HepG2 (cell line): ENCODE results near the gene SLC34A3. TPM values are rescaled to one million over a fixed set of nuclear protein-coding genes. Genes with fewer than 3 reads are reported as not detected.

Experiments
- ATAC-seq: fragments of 200-7000 bp; cut with Tn5 transposase; 3 replicates; pipeline ENCODE4 v1.9.1; 2020; ENCODE audit warnings: mild to moderate bottlenecking, moderate library complexity
- BruUV-seq: library from RNA; stranded (reverse); fragments of 400-500 nt; replicated peaks from 2 replicates; lab custom pipeline; 2021; lab: Mats Ljungman, UMichigan
- CTCF ChIA-PET: fragments of 300-600 bp; formaldehyde crosslinking; extraction: SDS; loops from one replicate; lab custom pipeline; 2021; ENCODE audit warnings: low total read pairs, inconsistent platforms, low intra/inter-chr PET ratio; lab: Yijun Ruan, JAX
- POLR2A ChIA-PET: fragments of 350-600 bp; sonication (Branson Sonifier 250); formaldehyde crosslinking; loops from one replicate; lab custom pipeline; 2020; ENCODE audit warnings: antibody characterized with exemption, inconsistent platforms; lab: Yijun Ruan, JAX
- DNase-seq: peaks from one replicate; pipeline ENCODE4 v3.0.0-alpha.2; 2015; ENCODE audit warnings: low spot score
- FAIRE-seq: peaks from 3 replicates; lab custom pipeline; 2011; peaks lifted over from hg19 to GRCh38; lab: Jason Lieb, UNC
- H2AFZ ChIP-seq: one replicate; pipeline ENCODE4 v1.6.1; 2011; ENCODE audit warnings: low read length, inconsistent platforms
- H3K27ac ChIP-seq: fragments of 300-600 bp; 3 replicates; pipeline ENCODE4 v1.8.0; 2011; ENCODE audit warnings: mixed run types, mild to moderate bottlenecking, mixed read lengths, low read length, inconsistent platforms; ENCODE audit not compliant: insufficient read depth; ENCODE audit errors: extremely low read length
- H3K27me3 ChIP-seq, 2 experiments: fragments of 200-600 bp in 1 of 2; 2 replicates in 1 of 2; 3 replicates in 1 of 2; pipeline versions ENCODE4 v1.6.0 to v1.8.0; 2011; ENCODE audit warnings: low read length in 2 of 2, mild to moderate bottlenecking in 2 of 2, moderate library complexity in 2 of 2, inconsistent platforms in 1 of 2; ENCODE audit not compliant: insufficient read depth in 2 of 2, control insufficient read depth in 1 of 2
- H3K36me3 ChIP-seq, 2 experiments: fragments of 200-600 bp in 1 of 2; replicated peaks in 1 of 2; 2 replicates in 1 of 2; 3 replicates in 1 of 2; pipeline versions ENCODE4 v1.5.1 to v1.8.0; 2011; ENCODE audit warnings: low read length in 2 of 2, inconsistent platforms in 1 of 2; ENCODE audit not compliant: insufficient read depth in 2 of 2, control insufficient read depth in 1 of 2
- H3K4me1 ChIP-seq: 2 replicates; pipeline ENCODE4 v1.5.1; 2012; ENCODE audit warnings: low read length, inconsistent platforms; ENCODE audit not compliant: insufficient read depth
- H3K4me2 ChIP-seq: 2 replicates; pipeline ENCODE4 v1.6.0; 2011; ENCODE audit warnings: low read depth, low read length, inconsistent platforms
- H3K4me3 ChIP-seq, 3 experiments: fragments of 200-600 bp in 1 of 3; sonication (generic), shearing (Covaris generic) in 1 of 3; replicated peaks in 1 of 3; 2 replicates each; pipeline ENCODE4 v1.5.1; 2011 to 2016; ENCODE audit warnings: low read length in 3 of 3, inconsistent platforms in 2 of 3, low read depth in 2 of 3, mild to moderate bottlenecking in 2 of 3, control low read depth in 1 of 3, mixed read lengths in 1 of 3; ENCODE audit not compliant: insufficient read depth in 1 of 3
- H3K79me2 ChIP-seq: one replicate; pipeline ENCODE4 v1.6.1; 2011; ENCODE audit warnings: low read length, inconsistent platforms; ENCODE audit not compliant: insufficient read depth
- H3K9ac ChIP-seq: 2 replicates; pipeline ENCODE4 v1.6.0; 2011; ENCODE audit warnings: mild to moderate bottlenecking, low read depth, low read length, inconsistent platforms; ENCODE audit not compliant: insufficient read depth
- H3K9me3 ChIP-seq: 2 replicates; pipeline ENCODE4 v1.5.1; 2012; ENCODE audit warnings: mild to moderate bottlenecking, low read length
- H4K20me1 ChIP-seq: 2 replicates; pipeline ENCODE4 v1.6.0; 2011; ENCODE audit warnings: inconsistent platforms, mild to moderate bottlenecking, low read length, moderate library complexity; ENCODE audit not compliant: insufficient read depth
- CENPT ChIP-seq: sonication (generic); formaldehyde crosslinking; IDR thresholded peaks from 2 replicates; pipeline ENCODE4 v1.8.0; 2022; ENCODE audit warnings: low read depth, mild to moderate bottlenecking, moderate library complexity, missing genetic modification reagents
- KLF15 ChIP-seq: sonication (generic); formaldehyde crosslinking; IDR thresholded peaks from 2 replicates; pipeline ENCODE4 v1.8.1; 2023; ENCODE audit warnings: borderline replicate concordance, mild to moderate bottlenecking, inconsistent platforms, missing genetic modification reagents, mixed read lengths
- RARA ChIP-seq: IDR thresholded peaks from 2 replicates; pipeline ENCODE4 v1.6.1; 2016; ENCODE audit warnings: missing genetic modification reagents, missing compliant biosample characterization
- RBFOX2 ChIP-seq: fragments of 200-400 bp; formaldehyde crosslinking; IDR thresholded peaks from 2 replicates; pipeline ENCODE4 v1.6.1; 2017; ENCODE audit warnings: low read depth, mild to moderate bottlenecking, low read length
- SAFB2 ChIP-seq: sonication (generic); formaldehyde crosslinking; IDR thresholded peaks from 2 replicates; pipeline ENCODE4 v1.5.1; 2020; ENCODE audit warnings: missing genetic modification reagents, low read depth, mild to moderate bottlenecking, borderline replicate concordance
- SP2 ChIP-seq: sonication (generic); formaldehyde crosslinking; IDR thresholded peaks from 2 replicates; pipeline ENCODE4 v1.5.1; 2020; ENCODE audit warnings: mild to moderate bottlenecking, missing genetic modification reagents
- ZFP41 ChIP-seq: sonication (generic); formaldehyde crosslinking; IDR thresholded peaks from 2 replicates; pipeline ENCODE4 v1.4.0; 2020; ENCODE audit warnings: mild to moderate bottlenecking, missing genetic modification reagents, borderline replicate concordance
- ZNF329 ChIP-seq: sonication (generic); formaldehyde crosslinking; IDR thresholded peaks from 2 replicates; pipeline ENCODE4 v1.9.0; 2021; ENCODE audit warnings: low read depth, mild to moderate bottlenecking, missing genetic modification reagents
- ZNF749 ChIP-seq: sonication (generic); formaldehyde crosslinking; IDR thresholded peaks from 2 replicates; pipeline ENCODE4 v1.8.0; 2022; ENCODE audit warnings: mild to moderate bottlenecking, missing genetic modification reagents, moderate library complexity, borderline replicate concordance
- WGBS: methylation state at CpG from one replicate; pipeline ENCODE4 v1.1.6; 2017; ENCODE audit warnings: low lambda C conversion rate; 5-methylcytosine and 5-hydroxymethylcytosine counted together
- in situ Hi-C: cut with HindIII; loops from 2 replicates; pipeline ENCODE4 v1.10.0; 2017; ENCODE audit warnings: low pct_unique_long_range_greater_than_20kb; ENCODE audit not compliant: extremely low pct_ligation_motif_present
- intact Hi-C: fragments of 100-400 bp; cut with micrococcal nuclease; formaldehyde crosslinking; loops from one replicate; pipeline ENCODE4 v1.10.0; 2022; ENCODE audit not compliant: unreplicated experiment
- polyA plus RNA-seq, 8 experiments: library from polyadenylated mRNA; depleted of rRNA in 3 of 8; stranded (reverse) in 7 of 8; unstranded in 1 of 8; fragments of >200 nt; fragmentation: Illumina TruSeq in 4 of 8; extraction: Trizol in 4 of 8; gene quantifications; 2 replicates each; pipeline versions ENCODE4 v1.2.1 to v1.2.3, GENCODE V29; 2011 to 2016; ENCODE audit warnings: low read depth in 4 of 8, missing spikeins in 1 of 8, mixed read lengths in 1 of 8; ENCODE audit not compliant: insufficient read depth in 1 of 8
- total RNA-seq, 5 experiments: library from RNA; depleted of rRNA; stranded (reverse); fragments of >200 nt; fragmentation: Illumina TruSeq; extraction: Trizol; gene quantifications; 2 replicates each; pipeline ENCODE4 v1.2.3, GENCODE V29; 2016; ENCODE audit warnings: low read depth in 1 of 5

The SLC34A3 gene
- total and polyA plus RNA-seq, 2 of the 13 experiments (the other 11 are each of a cell fraction or from before 2014, with no cell fraction given), result 0.07 to 1.0 TPM

DNA sequence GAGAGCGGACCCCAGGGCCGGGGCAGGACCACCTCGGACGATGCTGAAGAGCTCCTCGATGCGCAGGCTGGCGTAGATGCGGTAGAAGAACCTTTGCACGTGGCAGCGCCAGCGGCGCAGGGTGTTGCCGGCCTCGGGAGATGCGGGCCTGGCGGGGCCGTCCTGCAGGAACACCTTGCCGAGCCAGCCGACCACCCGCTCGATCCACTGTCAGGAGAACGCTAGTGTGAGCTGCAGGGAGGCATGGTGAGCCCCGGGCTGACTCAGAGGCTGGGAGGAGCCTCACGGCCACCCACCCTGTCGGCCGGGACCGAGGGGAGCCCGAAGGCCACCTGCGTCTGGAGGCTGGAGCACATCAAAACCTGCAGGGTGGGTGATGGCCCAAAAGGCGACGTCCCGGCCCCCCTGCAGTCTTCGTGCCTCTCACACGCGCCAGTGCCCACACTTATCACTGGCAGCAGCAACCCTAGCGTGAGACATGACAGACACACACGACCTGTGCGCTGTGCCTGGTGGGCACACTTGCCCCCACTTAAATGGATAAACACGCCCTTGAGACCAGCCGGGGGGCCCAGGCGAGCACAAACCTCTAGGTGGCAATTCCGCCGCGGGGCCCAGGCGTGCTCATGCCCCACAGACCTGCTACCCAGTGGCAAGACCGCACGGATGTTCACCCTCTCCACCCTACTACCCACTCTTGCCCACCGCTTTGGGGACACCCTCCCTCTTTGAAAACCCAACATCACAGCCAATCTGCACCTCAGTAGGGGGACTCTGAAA, 45.6 kb upstream of the SLC34A3 start:
- no peak for FAIRE-seq
- TF ChIP-seq KLF15 (CRISPR knock-in tag) (no peak), RBFOX2 (0 out of 2 replicates have a peak, but pooled peaks have one; percentile 33)

DNA sequence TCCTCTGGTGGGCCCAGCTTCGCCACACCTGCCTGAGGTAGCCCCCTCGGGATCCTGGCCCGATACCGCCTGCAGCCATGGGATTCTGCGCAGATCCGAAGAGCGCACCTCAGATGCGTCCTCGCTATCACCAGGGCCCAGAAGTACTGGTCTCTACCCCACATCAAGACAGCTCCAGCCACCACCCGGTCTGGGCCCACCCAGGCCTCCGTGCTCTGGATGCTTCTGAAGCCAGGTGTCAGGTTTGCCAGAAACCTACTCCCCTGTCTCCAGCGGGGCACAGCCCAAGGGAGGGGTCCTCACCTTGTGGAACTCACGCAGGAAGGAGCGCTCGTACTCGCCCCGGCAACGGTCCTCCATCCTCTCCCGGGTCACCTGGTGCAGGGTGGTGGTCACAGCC, 44.8 kb upstream of the SLC34A3 start:
- TF ChIP-seq CENPT (CRISPR knock-in tag), result no peak
- no peak for TF ChIP-seq SP2 (CRISPR knock-in tag)
- TF ChIP-seq RARA (CRISPR knock-in tag), result no peak
- TF ChIP-seq ZNF749 (CRISPR knock-in tag), result no peak
- TF ChIP-seq SAFB2 (CRISPR knock-in tag), result no peak
- TF ChIP-seq ZNF329 (CRISPR knock-in tag), result no peak
- no peak for TF ChIP-seq ZFP41
- TF ChIP-seq, all 625 proteins: peak for 0

More for the DNA sequence above, 45.6 kb upstream of the SLC34A3 start:
- ATAC-seq (no peak), DNase-seq (no peak)
- no peak overlapping the region for H3K27ac ChIP-seq
- H3K4me1 ChIP-seq, result peaks cover 24% of the 10 kb centered on the region
- intact Hi-C loops (no loop called here), in situ Hi-C loops (loop anchor here (5.0 kb wide), 1 partner anchor 42 kb away; the partner anchor contains the start of genes CYSRT1 and RNF224)
- H2AFZ ChIP-seq, result no peak overlapping the region
- no peaks in the 10 kb centered on the region for H4K20me1 ChIP-seq
- H3K4me2 ChIP-seq, result no peak overlapping the region
- H3K79me2 ChIP-seq, result peaks cover 26% of the 10 kb centered on the region
- ChIA-PET CTCF (no interaction called here), POLR2A (no interaction called here)
- no peaks in the 10 kb centered on the region for H3K9me3 ChIP-seq
- no peak overlapping the region for H3K4me3 ChIP-seq
- BruUV-seq, result no TSS peak
- no peak overlapping the region for H3K9ac ChIP-seq
- no peaks in the 10 kb centered on the region for H3K27me3 ChIP-seq
- H3K36me3 ChIP-seq, result peaks cover 27 to 32% of the 10 kb centered on the region in 2 experiments; a peak in 4 of 5 replicates
- 96% methylated on average over 33 of the region's 48 CpGs for WGBS

More for the DNA sequence above, 44.8 kb upstream of the SLC34A3 start:
- Histone ChIP-seq H3K4me2 (no peak overlapping the region), H3K9ac (no peak overlapping the region), H3K79me2 (peaks cover 26% of the 10 kb centered on the region), H3K27ac (no peak overlapping the region), H3K9me3 (no peaks in the 10 kb centered on the region), H3K4me3 (no peak overlapping the region; a peak in 1 of 6 replicates), H4K20me1 (no peaks in the 10 kb centered on the region), H3K27me3 (no peaks in the 10 kb centered on the region), H3K4me1 (peaks cover 28% of the 10 kb centered on the region), H2AFZ (no peak overlapping the region), H3K36me3 (peaks cover 23 to 32% of the 10 kb centered on the region in 2 experiments; a peak in 4 of 5 replicates)
- no TSS peak for BruUV-seq
- ChIA-PET POLR2A (no interaction called here), CTCF (no interaction called here)
- ATAC-seq (no peak), FAIRE-seq (no peak), DNase-seq (no peak)
- in situ Hi-C loops (loop anchor here (5.0 kb wide), 1 partner anchor 41 kb away; the partner anchor contains the start of genes CYSRT1 and RNF224), intact Hi-C loops (no loop called here)
- 95% methylated on average over 8 of the region's 19 CpGs for WGBS
